Inflammatory macrophage (primary cell): ENCODE results near the gene KCNC2.

Source experiments
- DNase-seq, 2 donors: peaks; one replicate each; pipeline ENCODE4 v3.0.0-alpha.2; 2020 to 2022

Gene KCNC2

GRCh38 chr12:75157385-75157784, 52.3 kb downstream of the KCNC2 start:
- no peak for DNase-seq

GRCh38 chr12:75155962-75156361, 53.7 kb downstream of the KCNC2 start:
- no peak for DNase-seq

GRCh38 chr12:75154388-75154787, 55.3 kb downstream of the KCNC2 start:
- no peak for DNase-seq

- no peak for DNase-seq
These were observed 70.4 kb downstream of the KCNC2 start for GRCh38 chr12:75139196-75139595.

- DNase-seq = no peak
These were observed 71.7 kb downstream of the KCNC2 start for GRCh38 chr12:75137896-75138295.

GRCh38 chr12:75135026-75135425, 74.6 kb downstream of the KCNC2 start:
- DNase-seq = no peak

- DNase-seq = no peak
These were observed 78.8 kb downstream of the KCNC2 start for GRCh38 chr12:75130811-75131210.

GRCh38 chr12:75129275-75129674, 80.4 kb downstream of the KCNC2 start:
- DNase-seq = no peak

- DNase-seq = no peak
These were observed 88.5 kb downstream of the KCNC2 start for GRCh38 chr12:75121036-75121705.

GRCh38 chr12:75120311-75120711, 89.3 kb downstream of the KCNC2 start:
- no peak for DNase-seq

- no peak for DNase-seq
These were observed 92.9 kb downstream of the KCNC2 start for GRCh38 chr12:75116646-75117198.

GRCh38 chr12:75115748-75116147, 93.9 kb downstream of the KCNC2 start:
- no peak for DNase-seq

GRCh38 chr12:75103822-75104221, 105.8 kb downstream of the KCNC2 start:
- no peak for DNase-seq

- DNase-seq = no peak
These were observed 107.9 kb downstream of the KCNC2 start for GRCh38 chr12:75101781-75102180.

- DNase-seq = no peak
These were observed 110.4 kb downstream of the KCNC2 start for GRCh38 chr12:75099210-75099609.

- no peak for DNase-seq
These were observed 112.6 kb downstream of the KCNC2 start for GRCh38 chr12:75097003-75097402.

GRCh38 chr12:75087654-75088053, 122.0 kb downstream of the KCNC2 start:
- no peak for DNase-seq

- DNase-seq = no peak
These were observed 123.3 kb downstream of the KCNC2 start for GRCh38 chr12:75086091-75087038.

- DNase-seq = no peak
These were observed 128.3 kb downstream of the KCNC2 start for GRCh38 chr12:75081305-75081704.

GRCh38 chr12:75080582-75080981, 129.1 kb downstream of the KCNC2 start:
- no peak for DNase-seq

GRCh38 chr12:75065482-75065881, 144.2 kb downstream of the KCNC2 start:
- DNase-seq = no peak

- no peak for DNase-seq
These were observed 146.9 kb downstream of the KCNC2 start for GRCh38 chr12:75062691-75063090.

GRCh38 chr12:75058228-75058627, 151.4 kb downstream of the KCNC2 start:
- no peak for DNase-seq

- DNase-seq = no peak
These were observed 160.9 kb downstream of the KCNC2 start for GRCh38 chr12:75048767-75049166.
